Glomerular endothelial cell (primary cell): Measurements from ENCODE around the gene FOXP4. TPM values are rescaled to one million over a fixed set of nuclear protein-coding genes. Genes with fewer than 3 reads are reported as not detected.

Experiments
- DNase-seq: peaks from one replicate; pipeline ENCODE4 v3.0.0-alpha.2; 2011; ENCODE audit warnings: low read depth, low spot score; ENCODE audit errors: extremely low read depth
- total RNA-seq: library from RNA; depleted of rRNA; stranded (reverse); fragments of >200 nt; gene quantifications from 2 replicates; pipeline ENCODE4 v1.2.3, GENCODE V29; 2015

The FOXP4 gene
- total RNA-seq, 1 donor from 2014 or later = 10.7 TPM

- no peak for DNase-seq
Observed at GRCh38 chr6:41522780-41523548, 23.2 kb upstream of the FOXP4 start.

GRCh38 chr6:41523915-41524633 is 22.1 kb upstream of the FOXP4 start:
- no peak for DNase-seq

GRCh38 chr6:41524634-41525011 is 21.6 kb upstream of the FOXP4 start:
- DNase-seq = no peak

DNA sequence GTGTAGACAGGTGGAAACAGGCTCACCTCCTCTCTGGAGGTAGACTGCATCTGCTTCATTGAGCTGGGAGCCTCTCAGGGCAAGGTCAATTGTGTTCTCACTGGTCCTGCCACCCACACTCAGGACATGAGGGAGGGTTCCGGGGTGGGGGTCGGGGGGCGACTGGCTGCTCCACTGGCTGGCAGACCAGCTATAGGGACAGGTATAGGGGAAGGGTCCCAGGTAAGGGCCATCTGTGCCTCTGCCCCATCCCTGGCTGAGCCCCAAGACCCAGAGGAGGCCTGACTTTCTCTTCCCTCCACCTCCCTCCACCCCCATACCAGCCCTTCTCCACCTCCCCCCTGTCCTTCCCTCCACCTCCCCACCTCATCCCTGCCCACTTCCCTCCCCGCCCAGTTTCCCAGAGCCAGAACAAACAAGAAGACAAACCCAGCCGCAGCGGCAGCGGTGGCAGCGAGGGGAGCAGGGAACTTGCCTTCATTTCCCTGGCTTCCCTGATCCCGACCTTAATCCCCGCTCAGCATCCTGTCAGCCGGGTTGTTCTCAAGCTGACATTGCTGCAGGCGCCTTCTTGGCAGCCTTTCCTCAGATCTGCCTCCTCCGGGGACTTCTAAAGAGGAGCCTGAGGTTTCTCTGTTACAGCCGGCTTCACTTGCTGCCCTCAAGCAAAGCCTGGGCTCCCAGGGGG is 18.3 kb upstream of the FOXP4 start:
- DNase-seq = no peak

- no peak for DNase-seq
Observed at GRCh38 chr6:41528409-41528963, 17.7 kb upstream of the FOXP4 start.

DNA sequence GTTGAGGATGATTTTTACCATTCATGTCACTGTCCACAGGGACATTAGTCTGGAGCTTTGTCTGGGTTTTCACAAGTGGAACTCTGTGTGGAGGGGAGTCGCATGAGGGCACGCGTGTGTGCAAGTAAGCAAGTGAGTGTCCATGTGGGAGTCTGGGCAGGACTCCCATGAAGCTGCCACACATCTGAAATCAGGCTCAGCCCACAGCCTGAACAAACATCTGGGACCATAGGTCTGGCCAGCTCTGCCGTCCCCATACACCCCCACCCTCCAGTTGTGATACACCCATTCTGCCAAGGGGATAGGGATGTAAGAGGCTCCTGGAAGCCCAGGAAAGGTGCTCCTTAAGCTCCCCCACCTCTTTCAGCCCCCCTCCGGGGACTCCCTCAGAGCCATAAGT is 17.1 kb upstream of the FOXP4 start:
- no peak for DNase-seq

DNA sequence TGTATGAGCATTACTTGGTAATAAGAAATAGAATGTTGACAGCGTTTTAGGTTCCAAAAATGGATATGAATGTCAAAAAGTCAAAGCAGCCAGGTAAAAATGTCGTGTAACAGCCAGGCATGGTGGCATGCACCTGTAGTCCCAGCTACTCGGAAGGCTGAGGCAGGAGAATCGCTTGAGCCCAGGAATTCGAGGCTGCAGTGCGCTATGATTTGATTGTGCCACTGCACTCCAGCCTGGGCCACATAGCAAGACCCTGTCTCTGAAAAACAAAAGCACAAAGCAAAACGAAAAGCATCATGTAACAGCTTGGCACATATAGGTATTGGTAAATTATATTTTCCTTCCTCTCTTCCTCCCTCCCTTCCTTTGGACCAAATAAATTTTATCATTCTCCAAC is 16.2 kb upstream of the FOXP4 start:
- DNase-seq = no peak

GRCh38 chr6:41530476-41530875 is 15.7 kb upstream of the FOXP4 start:
- no peak for DNase-seq

DNA sequence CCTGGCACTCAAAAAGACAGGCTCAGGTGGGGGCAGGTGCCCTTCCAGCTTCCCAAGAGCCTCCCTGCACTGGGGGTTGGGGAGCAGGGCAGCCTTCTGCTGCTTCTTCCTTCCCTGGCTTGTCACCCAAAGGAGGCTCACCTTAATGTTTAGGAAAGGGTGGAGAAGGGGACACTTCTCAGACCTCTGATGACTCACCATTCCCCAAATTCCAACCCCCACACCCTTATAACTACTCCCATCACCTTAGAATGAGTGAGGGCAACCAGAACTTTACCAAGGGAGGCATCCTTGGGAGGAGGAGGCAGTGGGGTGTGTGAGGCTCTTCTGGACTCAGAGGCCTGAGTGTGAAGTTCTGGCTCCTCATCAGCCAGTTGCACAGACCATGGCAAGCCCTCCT is 15.2 kb upstream of the FOXP4 start:
- no peak for DNase-seq

GRCh38 chr6:41531591-41532582 is 14.3 kb upstream of the FOXP4 start:
- DNase-seq = no peak

GRCh38 chr6:41535766-41536165 is 10.4 kb upstream of the FOXP4 start:
- no peak for DNase-seq

DNA sequence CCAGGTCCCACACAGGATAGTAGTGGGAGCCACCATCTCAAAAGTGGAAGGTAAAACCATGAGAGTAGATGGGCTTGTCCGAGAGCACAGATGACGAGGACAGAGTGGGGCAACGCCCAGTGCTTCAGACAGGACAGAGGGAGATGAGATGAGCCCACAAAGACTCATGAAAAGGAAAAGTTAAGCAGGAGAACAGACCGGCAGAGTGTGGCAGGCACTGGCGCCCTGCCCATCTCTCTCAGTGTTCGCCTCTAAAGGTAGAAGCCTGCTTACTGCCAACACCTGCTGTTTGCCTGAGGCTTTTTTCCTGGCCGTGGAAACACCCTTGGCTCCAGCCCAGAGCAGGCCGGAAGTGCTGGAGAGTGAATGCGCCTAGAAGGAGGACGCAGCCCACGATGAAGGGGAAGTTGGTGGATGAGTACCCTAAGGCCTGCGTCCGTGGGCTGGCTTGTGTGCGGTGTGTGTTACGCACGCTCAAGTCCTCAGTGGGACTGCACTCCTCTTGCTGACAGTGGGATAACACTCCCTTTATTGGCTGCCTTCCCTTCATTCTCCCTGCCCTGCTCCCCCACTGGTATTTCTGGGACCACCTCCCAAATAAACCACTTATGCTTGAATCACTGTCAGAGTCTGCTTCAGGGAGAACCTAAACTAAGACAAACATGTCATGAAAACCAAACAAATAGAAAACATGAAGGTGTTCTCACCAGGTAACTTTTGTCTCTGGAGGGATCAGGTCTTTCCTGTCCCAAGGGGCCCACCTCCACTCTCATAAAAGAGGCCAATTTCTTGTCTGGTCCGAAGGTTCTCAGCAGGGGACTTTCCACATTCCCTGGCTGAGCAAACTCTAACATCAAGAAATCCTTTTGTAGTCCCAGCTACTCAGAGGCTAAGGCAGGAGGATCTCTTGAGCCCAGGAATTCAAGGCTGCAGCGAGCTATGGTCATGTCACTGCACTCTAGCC is 9.1 kb upstream of the FOXP4 start:
- no peak for DNase-seq

DNA sequence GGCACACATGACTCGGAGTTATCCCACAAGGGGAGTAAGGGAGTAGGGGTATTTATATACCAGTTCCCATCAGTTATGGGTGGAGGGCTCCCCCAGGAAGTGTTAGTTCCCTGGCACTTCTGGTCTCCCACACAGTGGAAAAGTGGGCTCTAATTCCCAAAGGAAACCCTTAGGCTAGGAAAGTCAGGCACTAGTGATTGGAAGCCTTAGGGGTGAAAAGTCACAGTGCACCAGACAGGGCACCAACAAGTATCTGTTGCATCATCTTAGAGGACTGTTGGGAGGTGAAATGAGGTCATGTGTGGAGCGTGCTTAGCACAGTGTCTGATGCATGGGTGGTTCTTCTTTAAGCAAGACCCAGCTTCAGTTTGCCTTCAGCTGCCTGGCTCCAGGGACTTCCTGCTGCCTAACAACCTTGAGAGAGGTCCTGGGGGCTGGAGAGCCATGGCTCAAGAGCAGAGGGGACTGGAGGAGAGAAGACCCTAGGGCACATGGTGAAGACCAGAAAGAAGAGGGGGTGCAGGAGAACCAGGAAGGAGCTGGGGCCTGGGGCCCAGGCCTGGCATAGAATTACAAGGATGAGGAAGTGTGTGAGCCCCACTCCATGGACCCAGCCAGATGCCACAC is 7.5 kb upstream of the FOXP4 start:
- no peak for DNase-seq

DNA sequence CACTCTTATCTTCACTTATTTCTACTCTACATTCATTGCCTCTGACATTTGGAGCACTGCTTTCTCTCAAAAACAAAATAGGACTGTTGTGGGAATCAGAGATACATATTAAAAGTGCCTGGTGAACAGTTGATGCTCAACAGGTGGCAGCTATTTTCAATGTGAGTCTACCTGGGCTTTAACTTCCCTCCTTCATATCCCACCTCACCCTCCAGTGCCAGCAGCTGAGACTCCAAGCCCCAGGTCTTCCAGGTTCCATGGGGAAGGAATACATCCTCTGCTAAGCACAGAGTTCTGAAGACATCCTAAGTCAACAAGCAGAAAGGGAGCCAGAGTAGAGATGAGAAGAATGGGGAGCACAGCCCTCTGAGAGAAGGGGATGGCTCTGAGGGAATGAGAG is 7.0 kb upstream of the FOXP4 start:
- no peak for DNase-seq

DNA sequence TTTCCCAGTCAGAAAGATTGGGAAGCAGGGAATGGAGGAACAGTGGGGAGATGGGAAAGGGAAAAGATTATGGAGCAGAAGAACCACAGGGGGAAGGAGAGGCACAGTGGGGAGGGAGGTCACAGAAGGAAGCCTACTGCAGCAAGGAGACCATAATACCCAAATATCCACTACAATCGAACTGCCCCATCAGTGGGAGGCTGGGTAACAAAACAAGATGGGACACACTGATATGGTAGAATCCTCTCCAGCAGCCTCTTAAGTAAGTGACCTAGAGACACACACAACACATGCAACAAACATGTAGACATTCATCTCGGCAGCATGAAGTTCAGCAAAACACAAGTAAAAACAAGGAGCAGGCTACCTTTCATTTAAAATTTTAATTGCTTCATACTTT is 4.8 kb upstream of the FOXP4 start:
- DNase-seq = no peak

DNA sequence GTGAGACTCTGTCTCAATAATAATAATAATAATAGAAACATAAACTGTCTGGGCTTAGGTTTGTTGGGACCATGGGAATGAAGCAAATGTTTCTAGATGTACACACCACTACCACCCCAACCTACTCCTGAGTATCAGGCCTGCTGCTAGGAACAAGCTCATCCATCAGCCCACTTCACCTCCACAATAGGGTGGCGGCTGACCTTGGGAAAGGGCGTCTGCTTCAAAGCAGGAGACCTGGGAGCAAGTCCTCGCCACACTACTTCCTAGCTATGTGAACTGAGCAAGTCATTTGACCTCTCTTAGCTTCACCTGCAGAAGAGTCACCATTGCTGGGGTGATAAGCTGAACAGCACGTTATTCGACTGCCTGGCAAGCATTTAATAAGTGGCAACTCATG is 3.1 kb upstream of the FOXP4 start:
- DNase-seq = no peak

DNA sequence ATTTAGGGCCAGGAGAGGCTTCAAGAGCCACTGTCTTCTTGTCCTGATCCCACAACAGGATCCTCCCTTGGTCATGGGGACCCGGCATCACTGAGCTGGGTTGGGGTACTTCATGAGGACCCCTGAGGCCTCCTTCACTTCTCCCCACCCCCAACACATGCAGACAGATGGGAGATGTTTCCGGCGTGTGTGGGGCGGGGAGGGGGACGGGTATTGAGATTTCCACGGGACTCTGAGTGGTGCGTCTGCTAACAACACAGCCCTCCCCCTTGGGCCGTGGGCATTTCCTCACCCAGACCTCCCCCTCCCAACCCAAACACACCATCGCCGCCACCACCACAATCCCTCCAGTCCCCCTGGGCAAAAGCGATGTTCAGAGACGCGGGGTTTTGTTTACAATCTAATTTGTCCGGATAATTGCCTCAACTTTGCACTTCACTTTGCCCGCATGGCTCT is 906 bp upstream of the FOXP4 start:
- no peak for DNase-seq

DNA sequence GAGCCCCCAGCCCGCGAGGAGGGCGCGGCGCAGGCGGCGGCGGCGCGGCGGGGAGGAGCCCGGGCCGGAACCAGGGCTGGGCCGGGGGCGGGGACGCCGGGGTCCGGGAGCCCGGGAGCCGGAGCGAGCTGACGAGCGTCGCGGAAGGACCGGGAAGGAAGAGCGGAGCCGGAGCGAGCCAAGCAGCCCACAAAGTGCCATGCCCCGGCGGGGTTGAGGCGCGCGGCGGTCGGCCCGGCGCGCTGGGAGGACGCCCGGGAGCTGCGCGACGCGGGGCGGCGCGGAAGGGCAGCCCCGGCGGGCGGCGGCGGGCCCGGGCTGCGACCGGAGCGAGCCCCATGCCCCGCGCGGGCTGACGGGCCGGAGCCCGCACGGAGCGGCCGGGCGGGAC is 289 bp downstream of the FOXP4 start:
- no peak for DNase-seq
